ENCODE measurements around the gene SMARCA2. TPM values are rescaled to one million over a fixed set of nuclear protein-coding genes. Genes with fewer than 3 reads are reported as not detected.

Gene SMARCA2
- total RNA-seq, 4 donors from 2014 or later = 148 to 217 (median 196) TPM

DNA sequence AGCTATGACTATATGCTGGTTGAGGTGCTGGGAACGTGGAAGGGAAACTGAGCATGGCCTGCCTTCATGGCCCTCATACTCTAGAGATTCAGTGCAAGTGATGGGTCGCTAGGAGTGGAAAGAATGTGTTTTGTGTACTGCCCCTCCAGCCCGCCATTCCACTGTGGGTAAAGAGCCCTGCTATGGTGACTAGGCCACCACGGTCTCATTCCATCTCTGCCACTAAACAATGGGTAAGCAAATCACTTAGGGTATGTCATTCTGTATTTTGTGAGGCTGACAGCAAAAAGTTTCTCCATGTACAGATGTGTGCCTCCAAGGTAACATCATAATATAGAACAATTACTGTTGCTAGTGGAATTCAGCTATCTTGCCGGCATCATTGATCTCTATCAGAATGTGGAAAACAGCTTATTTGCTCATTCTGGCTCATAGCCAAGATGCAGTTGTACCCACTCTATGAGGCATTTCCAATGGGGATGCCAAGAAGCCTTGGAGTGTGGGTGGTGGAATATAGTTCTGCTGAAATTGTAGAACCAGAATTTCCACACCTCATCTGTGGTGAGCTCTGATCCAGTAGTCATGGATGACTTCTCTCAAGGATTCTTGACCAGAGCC, 12.5 kb downstream of the SMARCA2 start:
- no peaks in the 10 kb centered on the region for H3K36me3 ChIP-seq
- TF ChIP-seq, protein P1, sequence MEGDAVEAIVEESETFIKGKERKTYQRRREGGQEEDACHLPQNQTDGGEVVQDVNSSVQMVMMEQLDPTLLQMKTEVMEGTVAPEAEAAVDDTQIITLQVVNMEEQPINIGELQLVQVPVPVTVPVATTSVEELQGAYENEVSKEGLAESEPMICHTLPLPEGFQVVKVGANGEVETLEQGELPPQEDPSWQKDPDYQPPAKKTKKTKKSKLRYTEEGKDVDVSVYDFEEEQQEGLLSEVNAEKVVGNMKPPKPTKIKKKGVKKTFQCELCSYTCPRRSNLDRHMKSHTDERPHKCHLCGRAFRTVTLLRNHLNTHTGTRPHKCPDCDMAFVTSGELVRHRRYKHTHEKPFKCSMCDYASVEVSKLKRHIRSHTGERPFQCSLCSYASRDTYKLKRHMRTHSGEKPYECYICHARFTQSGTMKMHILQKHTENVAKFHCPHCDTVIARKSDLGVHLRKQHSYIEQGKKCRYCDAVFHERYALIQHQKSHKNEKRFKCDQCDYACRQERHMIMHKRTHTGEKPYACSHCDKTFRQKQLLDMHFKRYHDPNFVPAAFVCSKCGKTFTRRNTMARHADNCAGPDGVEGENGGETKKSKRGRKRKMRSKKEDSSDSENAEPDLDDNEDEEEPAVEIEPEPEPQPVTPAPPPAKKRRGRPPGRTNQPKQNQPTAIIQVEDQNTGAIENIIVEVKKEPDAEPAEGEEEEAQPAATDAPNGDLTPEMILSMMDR (IDR thresholded peaks at IDR 0.05) = no peak
- no peak for TF ChIP-seq POLR2A (IDR thresholded peaks at IDR 0.05)
- H3K9me3 ChIP-seq = no peaks in the 10 kb centered on the region
- peak; percentile 44 to 46 for DNase-seq
- peak overlapping the region; percentile 10 to 54 (median 37) for H3K27ac ChIP-seq
- no peak overlapping the region for H3K4me3 ChIP-seq (replicated peaks in 1 of 3)
- 79 to 82% methylated on average over 5 of the region's 5 CpGs for WGBS, 2 donors
- intact Hi-C loops (cut with DNase I) = no loop called here
- peaks cover 52 to 74% of the 10 kb centered on the region in 2 donors for H3K4me1 ChIP-seq
- H3K27me3 ChIP-seq = no peaks in the 10 kb centered on the region

GRCh38 chr9:2028888-2029287, 13.7 kb downstream of the SMARCA2 start:
- peaks cover 41 to 65% of the 10 kb centered on the region in 2 donors for H3K4me1 ChIP-seq
- H3K27me3 ChIP-seq = no peaks in the 10 kb centered on the region
- no peak for DNase-seq
- intact Hi-C loops (cut with DNase I) = no loop called here
- H3K4me3 ChIP-seq (replicated peaks in 1 of 3) = no peak overlapping the region
- H3K27ac ChIP-seq = no peak overlapping the region
- 93 to 98% methylated on average over 7 of the region's 7 CpGs for WGBS, 2 donors
- TF ChIP-seq POLR2A (IDR thresholded peaks at IDR 0.05) = no peak
- TF ChIP-seq, protein P1 (IDR thresholded peaks at IDR 0.05) = no peak
- H3K36me3 ChIP-seq = peaks cover 10 to 12% of the 10 kb centered on the region in 2 donors
- H3K9me3 ChIP-seq = no peaks in the 10 kb centered on the region

DNA sequence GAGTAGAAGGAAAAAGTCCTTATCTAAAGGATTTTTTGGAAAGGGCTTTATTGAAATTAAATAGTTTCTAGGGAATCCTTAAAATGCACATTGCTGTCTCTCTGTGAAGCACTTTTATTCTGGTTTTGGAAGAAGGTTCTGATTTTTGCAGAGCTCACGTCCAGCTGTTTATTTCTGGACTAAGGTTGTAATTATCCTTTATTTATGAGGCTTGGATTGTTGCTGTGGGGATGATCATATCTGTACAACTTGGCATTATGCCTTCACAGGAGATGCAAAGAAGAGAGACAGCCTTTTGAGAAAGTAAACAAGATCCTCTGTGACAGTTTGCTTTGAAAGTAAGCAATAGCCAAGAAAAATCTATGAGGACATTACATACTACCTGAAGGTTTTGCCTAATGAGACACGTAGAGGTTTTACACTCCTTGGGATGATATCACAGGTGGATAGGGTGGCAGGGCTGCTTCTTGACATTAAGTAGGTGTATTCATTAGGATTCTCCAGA, 14.6 kb downstream of the SMARCA2 start:
- 69 to 82% methylated on average over 2 of the region's 2 CpGs for WGBS, 2 donors
- H3K9me3 ChIP-seq = no peaks in the 10 kb centered on the region
- H3K4me1 ChIP-seq = peaks cover 34 to 56% of the 10 kb centered on the region in 2 donors
- H3K27ac ChIP-seq = peak overlapping the region in 1 of 3 donors; percentile 22
- no peaks in the 10 kb centered on the region for H3K27me3 ChIP-seq
- H3K4me3 ChIP-seq (replicated peaks in 1 of 3) = no peak overlapping the region
- no peak for DNase-seq
- TF ChIP-seq, protein P1 (IDR thresholded peaks at IDR 0.05) = no peak
- no peak for TF ChIP-seq POLR2A (IDR thresholded peaks at IDR 0.05)
- intact Hi-C loops (cut with DNase I) = no loop called here
- H3K36me3 ChIP-seq = peaks cover 17 to 18% of the 10 kb centered on the region in 2 donors

DNA sequence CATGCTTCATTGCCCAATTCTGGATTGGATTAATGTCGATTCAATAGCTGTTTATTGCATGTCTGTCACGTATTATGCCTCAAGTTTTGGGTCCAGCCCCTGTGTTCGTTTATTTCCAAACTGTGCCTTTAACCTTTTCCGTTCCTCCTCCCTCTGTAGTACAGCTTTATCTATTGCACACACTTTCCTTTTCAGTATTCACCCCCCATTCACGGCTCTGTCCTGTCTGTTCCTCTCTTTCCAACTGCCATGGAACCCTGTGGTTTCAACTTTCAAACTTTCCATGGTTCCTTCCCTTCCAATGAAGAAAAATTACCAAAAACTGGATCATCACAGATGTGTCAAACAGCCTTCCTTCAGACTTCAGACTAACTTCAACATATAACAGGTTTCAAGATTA, 17.1 kb downstream of the SMARCA2 start:
- Histone ChIP-seq H3K27me3 (no peaks in the 10 kb centered on the region), H3K4me1 (peaks cover 21 to 33% of the 10 kb centered on the region in 2 donors), H3K4me3 (replicated peaks in 1 of 3) (no peak overlapping the region), H3K27ac (peak overlapping the region in 1 of 3 donors; percentile 12), H3K9me3 (no peaks in the 10 kb centered on the region), H3K36me3 (peaks cover 17 to 18% of the 10 kb centered on the region in 2 donors)
- TF ChIP-seq, protein P1 (IDR thresholded peaks at IDR 0.05) = no peak
- 67 to 70% methylated on average over 5 of the region's 5 CpGs for WGBS, 2 donors
- no peak for DNase-seq
- intact Hi-C loops (cut with DNase I) = no loop called here

DNA sequence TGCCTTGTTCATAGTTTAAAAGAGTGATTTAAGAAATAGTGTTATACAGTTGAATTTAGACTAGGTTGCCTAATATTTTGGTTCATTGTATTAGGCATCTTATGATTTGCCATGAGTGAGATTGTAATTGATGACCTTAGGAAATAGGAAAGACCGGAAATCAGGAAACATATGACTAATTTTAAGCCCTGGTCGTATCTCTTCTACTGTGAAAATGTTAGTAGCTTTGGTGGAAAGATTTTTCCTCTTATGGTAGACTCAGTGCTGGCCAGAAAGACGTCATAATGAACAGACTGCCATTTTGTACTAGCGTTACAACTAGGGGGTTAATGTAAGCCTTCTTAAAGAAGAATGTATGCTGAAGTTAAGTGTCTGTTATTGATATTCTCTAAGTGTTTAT, 21.7 kb downstream of the SMARCA2 start:
- Histone ChIP-seq H3K4me3 (replicated peaks in 1 of 3) (no peak overlapping the region), H3K4me1 (peaks cover 0 to 6% of the 10 kb centered on the region in 2 donors), H3K27me3 (no peaks in the 10 kb centered on the region), H3K36me3 (peaks cover 30 to 37% of the 10 kb centered on the region in 2 donors), H3K27ac (no peak overlapping the region), H3K9me3 (no peaks in the 10 kb centered on the region)
- intact Hi-C loops (cut with DNase I) = no loop called here
- no peak for TF ChIP-seq POLR2A (IDR thresholded peaks at IDR 0.05)
- TF ChIP-seq, protein P1 (IDR thresholded peaks at IDR 0.05) = no peak
- no peak for DNase-seq
- 84 to 87% methylated on average over 4 of the region's 4 CpGs for WGBS, 2 donors

All from thyroid gland (tissue), 4 donors.